ENCODE measurements around the gene TANGO6.
"Not testable (repeated sequence)": the region's sequence is repeated elsewhere in the genome, so short reads cannot be mapped to it uniquely, and the experiment has no call there.

The TANGO6 gene

GRCh38 chr16:68843482-68844210 lies at the start of gene TANGO6:
TANGO6 (plus strand) TSS chr16:68843531; CDS start chr16:68843618, 87 bp downstream.
- DNase-seq: peak; percentile 84

- DNase-seq: peak; percentile 43
Measured at GRCh38 chr16:68798398-68798797, 44.9 kb upstream of the TANGO6 start.

- DNase-seq: peak; percentile 71
Measured at GRCh38 chr16:68800257-68800875, 43.0 kb upstream of the TANGO6 start.

- no peak for DNase-seq
Measured at GRCh38 chr16:68802190-68802589, 41.1 kb upstream of the TANGO6 start.

- DNase-seq: no peak
Measured at GRCh38 chr16:68806422-68806821, 36.9 kb upstream of the TANGO6 start.

GRCh38 chr16:68806981-68807380 lies 36.4 kb upstream of the TANGO6 start:
- no peak for DNase-seq

- DNase-seq: no peak
Measured at GRCh38 chr16:68814516-68814915, 28.8 kb upstream of the TANGO6 start.

GRCh38 chr16:68823401-68824135 lies 19.8 kb upstream of the TANGO6 start:
- DNase-seq: peak; percentile 38

GRCh38 chr16:68825427-68825826 lies 17.9 kb upstream of the TANGO6 start:
- DNase-seq: no peak

GRCh38 chr16:68826652-68827051 lies 16.7 kb upstream of the TANGO6 start:
- DNase-seq: no peak

- no peak for DNase-seq
Measured at GRCh38 chr16:68833251-68833650, 10.1 kb upstream of the TANGO6 start.

- DNase-seq: no peak
Measured at GRCh38 chr16:68834550-68834949, 8.8 kb upstream of the TANGO6 start.

- no peak for DNase-seq
Measured at GRCh38 chr16:68835970-68836369, 7.4 kb upstream of the TANGO6 start.

GRCh38 chr16:68839831-68840230 lies 3.5 kb upstream of the TANGO6 start:
- no peak for DNase-seq

- not testable (repeated sequence) for DNase-seq
Measured at GRCh38 chr16:68842964-68843481, 308 bp upstream of the TANGO6 start.

- DNase-seq: no peak
Measured at GRCh38 chr16:68844211-68844564, 857 bp downstream of the TANGO6 start.

- no peak for DNase-seq
Measured at GRCh38 chr16:68848786-68849185, 5.5 kb downstream of the TANGO6 start.

- no peak for DNase-seq
Measured at GRCh38 chr16:68850481-68850880, 7.2 kb downstream of the TANGO6 start.

- DNase-seq: no peak
Measured at GRCh38 chr16:68851601-68852000, 8.3 kb downstream of the TANGO6 start.

GRCh38 chr16:68857479-68857878 lies 14.1 kb downstream of the TANGO6 start:
- no peak for DNase-seq

- DNase-seq: no peak
Measured at GRCh38 chr16:68859828-68860227, 16.5 kb downstream of the TANGO6 start.

- no peak for DNase-seq
Measured at GRCh38 chr16:68860978-68861892, 17.9 kb downstream of the TANGO6 start.

GRCh38 chr16:68866933-68867332 lies 23.6 kb downstream of the TANGO6 start:
- DNase-seq: peak; percentile 66
